DMS114 treated with DMSO at 0.1 percent for 48 hours (cell line): Measurements from ENCODE around the gene OR2K2.
"Not testable (repeated sequence)": the region's sequence is repeated elsewhere in the genome, so short reads cannot be mapped to it uniquely, and the experiment has no call there.

ENCODE experiments used
- DNase-seq: peaks from one replicate; lab custom pipeline; 2025; ENCODE audit not compliant: unreplicated experiment; lab: John Stamatoyannopoulos, UW

The OR2K2 gene

DNA sequence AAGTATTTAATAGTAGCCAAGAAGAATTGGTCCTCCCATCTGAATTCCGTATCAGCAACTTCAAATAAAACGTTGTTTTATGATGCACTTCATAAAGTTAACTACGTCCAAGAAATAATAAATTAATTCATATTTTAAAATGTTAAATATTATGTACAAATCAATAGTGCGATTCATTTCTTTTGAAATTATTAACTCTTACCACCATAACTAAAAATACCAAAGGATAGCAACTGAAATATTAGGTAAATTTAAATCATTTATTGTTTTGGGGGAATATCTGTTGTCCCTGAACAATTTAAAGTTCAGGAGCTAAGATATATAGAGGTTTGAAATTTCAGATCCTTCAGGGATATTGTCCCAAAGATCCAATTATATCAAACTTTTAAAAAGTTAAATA lies at the start of gene OR2K2:
Gene OR2K2, minus strand, starts transcription at position 101 of the 400 bp plus-strand sequence. CDS start 1,791 bp downstream, outside the sequence.
- DNase-seq, result no peak

DNA sequence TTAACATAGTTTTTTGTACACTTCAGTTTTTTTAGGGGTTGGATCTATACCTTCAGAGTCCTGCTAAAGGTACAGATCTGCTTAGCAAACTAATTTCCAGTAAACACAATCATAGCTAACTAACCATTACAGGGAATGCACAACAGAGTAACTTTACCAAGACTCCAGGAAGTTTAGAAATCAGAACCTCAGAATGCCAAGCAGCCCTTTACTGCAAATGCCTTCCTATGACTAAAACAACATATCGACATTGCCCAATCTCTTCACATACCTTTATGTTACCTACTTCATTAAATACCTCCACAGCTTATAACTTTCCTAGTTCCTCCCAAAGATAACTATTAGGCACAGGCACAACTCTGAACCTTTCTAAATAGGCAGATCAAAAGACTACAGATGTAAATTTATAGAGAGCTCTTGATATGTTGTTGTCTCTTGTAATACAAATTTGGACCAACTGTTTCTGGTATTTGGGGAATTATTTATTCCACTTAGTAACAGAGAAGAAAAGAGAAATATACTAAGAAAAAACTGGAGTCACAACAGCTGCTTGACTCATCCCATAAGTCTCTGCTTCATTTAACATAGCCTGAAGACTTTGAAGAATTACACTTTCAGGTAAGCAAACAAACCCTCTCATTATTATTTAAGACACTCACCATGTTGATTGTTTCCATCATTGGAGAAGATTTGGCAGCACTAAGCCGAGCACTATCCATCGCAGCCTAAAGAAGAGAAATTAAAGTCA lies 46.0 kb upstream of the OR2K2 start:
- DNase-seq, result no peak

- DNase-seq, result no peak
Measured at GRCh38 chr9:111375062-111375461, 45.0 kb upstream of the OR2K2 start.

DNA sequence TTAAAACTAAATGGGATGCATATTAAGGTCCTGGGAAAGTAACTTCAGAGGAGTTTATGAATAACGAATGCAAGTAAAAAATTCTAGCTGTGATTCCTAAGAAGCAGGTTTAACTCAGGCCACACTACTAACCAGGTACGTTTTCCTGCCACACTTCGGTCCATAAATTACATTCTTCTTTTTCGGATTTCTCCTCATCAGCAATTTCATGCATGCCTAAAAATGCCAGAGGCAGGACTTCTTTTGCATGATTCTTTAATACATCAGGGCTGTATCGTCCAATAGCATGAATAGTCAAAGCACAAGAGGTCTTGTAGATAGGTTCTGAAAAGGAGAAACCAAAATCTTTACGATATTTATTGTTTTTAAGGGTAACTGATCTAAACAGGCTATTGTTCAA lies 42.3 kb upstream of the OR2K2 start:
- DNase-seq, result no peak

- no peak for DNase-seq
Measured at GRCh38 chr9:111366978-111367377, 37.0 kb upstream of the OR2K2 start.

DNA sequence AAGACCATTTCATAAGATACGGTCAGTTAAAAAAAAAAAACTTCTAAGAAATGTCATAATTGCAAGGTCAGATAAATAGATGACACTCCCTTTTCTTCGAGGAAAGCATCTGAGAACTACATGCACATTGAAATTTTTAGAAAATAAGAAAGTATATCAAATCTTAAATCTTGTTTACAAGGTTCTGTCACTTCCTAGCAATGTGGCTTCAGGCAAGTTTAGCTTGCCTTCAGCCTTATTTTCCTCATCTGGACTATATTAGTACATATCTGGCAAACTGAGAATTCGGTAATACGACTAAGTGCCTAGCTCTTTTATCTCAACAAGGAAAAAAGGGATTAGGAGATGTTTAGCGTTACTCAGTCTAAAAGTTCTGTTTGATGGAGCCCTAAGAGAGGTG lies 32.5 kb upstream of the OR2K2 start:
- DNase-seq, result no peak

- no peak for DNase-seq
Measured at GRCh38 chr9:111360881-111361280, 30.9 kb upstream of the OR2K2 start.

GRCh38 chr9:111356481-111357244 lies 26.6 kb upstream of the OR2K2 start:
- no peak for DNase-seq

DNA sequence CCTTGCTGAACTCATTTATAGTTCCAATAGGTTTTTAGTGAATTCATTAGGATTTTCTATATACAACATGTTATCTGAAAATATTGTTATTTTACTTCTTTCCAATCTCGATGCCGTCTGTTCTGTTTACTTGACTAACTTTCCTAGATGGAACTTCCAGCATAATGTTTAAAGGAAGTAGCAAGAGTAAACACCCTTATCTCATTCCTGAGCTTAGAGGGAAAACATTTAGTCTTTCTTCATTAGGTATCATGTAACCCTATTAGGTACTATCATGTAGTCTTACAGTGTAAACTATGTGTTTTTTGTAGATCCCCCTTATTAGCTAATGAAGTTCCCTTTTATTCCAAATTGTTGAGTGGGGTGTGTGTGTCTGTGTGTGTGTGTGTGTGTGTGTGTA lies 22.5 kb upstream of the OR2K2 start:
- DNase-seq, result no peak

- no peak for DNase-seq
Measured at GRCh38 chr9:111350556-111350955, 20.5 kb upstream of the OR2K2 start.

- no peak for DNase-seq
Measured at GRCh38 chr9:111349766-111350165, 19.7 kb upstream of the OR2K2 start.

GRCh38 chr9:111348821-111349271 lies 18.8 kb upstream of the OR2K2 start:
- DNase-seq, result no peak

DNA sequence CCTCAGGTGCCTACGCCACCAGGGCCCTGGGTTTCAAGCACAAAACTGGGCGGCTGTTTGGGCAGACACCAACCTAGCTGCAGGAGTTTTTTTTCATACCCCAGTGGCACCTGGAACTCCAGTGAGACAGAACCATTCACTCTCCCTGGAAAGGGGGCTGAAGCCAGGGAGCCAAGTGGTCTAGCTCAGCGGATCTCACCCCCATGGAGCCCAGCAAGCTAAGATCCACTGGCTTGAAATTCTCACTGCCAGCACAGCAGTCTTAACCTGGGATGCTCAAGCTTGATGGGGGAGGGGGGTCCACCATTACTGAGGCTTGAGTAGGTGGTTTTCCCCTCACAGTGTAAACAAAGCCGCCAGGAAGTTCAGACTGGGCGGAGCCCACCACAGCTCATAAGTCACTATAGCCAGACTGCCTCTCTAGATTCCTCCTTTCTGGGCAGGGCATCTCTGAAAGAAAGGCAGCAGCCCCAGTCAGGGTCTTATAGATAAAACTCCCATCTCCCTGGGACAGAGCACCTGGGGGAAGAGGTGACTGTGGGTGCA lies 4.4 kb upstream of the OR2K2 start:
- not testable (repeated sequence) for DNase-seq

DNA sequence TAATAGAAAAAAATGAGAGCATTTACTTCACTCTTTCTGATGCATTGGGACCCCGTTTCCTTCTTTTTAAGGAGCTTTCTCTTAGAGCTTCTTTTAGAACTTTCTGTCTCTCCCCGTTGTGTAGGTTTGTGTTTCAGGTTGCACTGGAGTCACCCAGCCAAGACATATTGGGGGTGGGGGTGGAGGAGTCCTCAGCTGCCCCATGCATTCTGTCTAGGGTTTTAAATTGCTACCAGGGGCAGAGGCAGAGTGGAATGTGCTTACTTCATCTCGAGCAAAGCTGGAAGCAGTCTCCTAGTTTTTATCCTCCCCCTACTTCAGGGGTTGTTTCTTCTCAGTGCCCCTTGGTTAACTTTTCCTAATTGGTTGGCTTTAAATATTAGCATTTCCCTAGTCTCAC lies 9.4 kb downstream of the OR2K2 start:
- DNase-seq, result no peak

GRCh38 chr9:111316796-111317195 lies 13.2 kb downstream of the OR2K2 start:
- DNase-seq, result no peak

DNA sequence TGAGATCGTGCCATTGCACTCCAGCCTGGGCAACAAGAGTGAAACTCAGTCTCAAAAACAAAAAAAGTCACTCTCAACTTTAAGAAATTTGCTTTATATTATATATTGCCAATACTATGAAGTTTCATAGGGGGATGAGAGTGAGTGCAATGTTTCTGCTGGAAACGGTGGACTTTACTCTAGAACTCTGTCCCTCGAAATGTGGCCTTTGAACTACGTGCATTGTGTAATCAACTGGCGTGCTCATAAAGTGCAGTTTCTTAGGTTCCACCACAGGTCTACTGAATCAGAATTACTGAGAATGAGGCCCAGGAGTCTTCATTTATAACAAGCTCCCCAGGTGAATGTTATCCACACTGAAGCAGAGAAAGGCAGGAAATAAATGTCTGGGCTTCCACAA lies 24.1 kb downstream of the OR2K2 start:
- DNase-seq, result no peak

DNA sequence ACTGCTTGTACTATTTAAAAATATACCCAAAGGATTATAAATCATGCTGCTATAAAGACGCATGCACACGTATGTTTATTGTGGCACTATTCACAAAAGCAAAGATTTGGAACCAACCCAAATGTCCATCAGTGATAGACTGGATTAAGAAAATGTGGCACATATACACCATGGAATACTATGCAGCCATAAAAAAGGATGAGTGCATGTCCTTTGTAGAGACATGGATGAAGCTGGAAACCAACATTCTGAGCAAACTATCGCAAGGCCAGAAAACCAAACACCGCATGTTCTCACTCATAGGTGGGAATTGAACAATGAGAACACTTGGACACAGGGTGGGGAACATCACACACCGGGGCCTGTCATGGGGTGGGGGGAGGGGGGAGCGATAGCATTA lies 26.0 kb downstream of the OR2K2 start:
- not testable (repeated sequence) for DNase-seq

DNA sequence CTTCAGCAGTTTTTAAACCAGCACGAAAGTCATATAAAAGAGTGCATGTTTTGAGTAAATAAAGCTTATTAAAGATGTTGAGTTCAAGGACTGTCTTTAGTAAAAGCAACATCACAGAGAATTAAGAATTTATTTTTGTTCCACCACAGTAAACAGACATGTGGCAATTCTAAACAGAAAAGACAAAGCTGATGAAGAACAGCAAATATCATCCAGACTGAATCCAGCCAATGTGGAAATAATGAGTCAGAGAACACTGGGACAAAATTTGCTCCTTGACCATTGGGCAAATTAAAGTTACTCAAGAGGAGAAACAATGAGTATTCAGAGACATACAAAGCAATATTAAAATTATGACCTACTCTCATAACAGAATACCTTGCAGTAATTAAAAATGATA lies 28.8 kb downstream of the OR2K2 start:
- DNase-seq, result no peak

GRCh38 chr9:111300140-111300735 lies 29.8 kb downstream of the OR2K2 start:
- no peak for DNase-seq

- not testable (repeated sequence) for DNase-seq
Measured at GRCh38 chr9:111299599-111299966, 30.4 kb downstream of the OR2K2 start.

DNA sequence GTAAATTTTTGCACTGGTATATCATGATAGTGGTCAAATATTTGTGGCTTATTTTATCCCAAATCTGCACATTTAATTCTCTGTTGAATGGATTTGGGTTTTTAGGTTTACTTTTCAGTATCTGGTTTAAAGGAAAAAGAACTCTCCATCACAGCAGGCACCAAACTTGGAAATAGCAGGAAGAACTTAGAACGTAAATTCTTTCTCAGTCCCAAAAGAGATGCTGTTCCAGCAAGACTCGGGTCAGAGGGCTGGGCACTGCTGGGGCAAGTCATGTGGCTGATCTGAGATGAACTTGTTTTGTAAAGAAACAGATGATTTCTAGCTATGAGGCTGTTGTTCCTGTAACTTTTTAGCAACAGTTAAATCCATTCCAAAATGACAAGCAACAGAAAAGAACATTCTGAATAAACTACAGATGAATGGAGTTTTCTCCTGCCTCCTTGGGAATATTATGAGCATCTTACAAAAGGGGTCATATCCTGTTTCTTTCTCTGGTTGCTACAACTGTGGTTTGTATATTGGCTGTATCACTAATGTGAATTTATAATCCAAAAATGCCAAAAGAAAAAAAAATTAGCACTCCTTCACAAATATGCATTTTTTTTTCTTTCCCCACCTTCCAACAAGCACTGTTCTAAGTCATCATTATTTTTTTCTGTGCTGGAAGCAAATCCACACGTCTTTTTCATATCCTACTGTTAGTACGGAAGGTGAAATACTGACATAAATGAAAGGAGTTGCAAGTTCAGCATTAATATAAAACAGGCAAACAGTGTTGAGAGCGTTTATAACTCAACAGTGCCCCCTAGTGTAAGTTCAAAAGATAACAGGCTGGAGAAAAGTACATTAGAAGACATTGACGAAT lies 31.1 kb downstream of the OR2K2 start:
- DNase-seq, result peak; percentile 20
